GM21737 (cell line): ENCODE results near the gene EXD2.

Source experiments
- ATAC-seq: cut with Tn5 transposase; IDR thresholded peaks from one replicate; pipeline ENCODE4 v1.9.1; 2021; ENCODE audit warnings: mild to moderate bottlenecking, moderate library complexity; ENCODE audit not compliant: unreplicated experiment

Gene EXD2

DNA sequence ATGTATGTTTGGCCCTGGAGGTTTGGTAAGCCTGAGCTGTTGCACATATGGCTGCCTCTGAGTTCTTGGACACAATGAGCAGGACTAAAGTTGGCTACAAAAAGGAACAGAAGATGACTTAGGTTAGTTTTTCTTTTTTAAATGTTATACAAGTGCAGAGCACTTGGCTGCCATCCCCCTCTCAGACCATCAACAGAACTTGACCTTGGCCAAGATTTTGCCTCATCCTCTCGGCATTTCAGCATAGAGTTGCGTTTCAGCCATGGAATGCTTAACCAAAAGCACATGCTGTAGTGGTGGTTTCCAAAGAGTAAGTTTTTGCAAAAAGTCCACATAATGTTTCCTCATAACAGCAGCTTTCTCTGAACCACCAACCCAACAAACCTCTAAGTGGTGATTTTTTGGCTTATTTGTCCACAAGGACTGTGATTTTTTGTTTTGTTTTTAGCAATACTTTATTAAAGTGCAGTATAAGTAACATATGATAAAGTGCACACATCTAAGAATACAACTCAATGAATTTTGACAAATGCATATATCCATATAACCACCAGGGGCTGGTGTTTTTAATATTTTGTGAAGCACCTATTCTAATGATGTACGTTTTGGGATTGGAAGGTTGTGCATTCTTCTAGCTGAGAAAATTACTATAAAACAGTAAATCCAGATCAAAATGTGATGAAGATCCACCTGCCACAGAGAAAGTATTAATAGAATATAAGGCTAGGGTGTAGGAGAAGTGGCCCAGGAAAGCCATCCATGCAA lies 56.6 kb downstream of the EXD2 start:
- no peak for ATAC-seq

DNA sequence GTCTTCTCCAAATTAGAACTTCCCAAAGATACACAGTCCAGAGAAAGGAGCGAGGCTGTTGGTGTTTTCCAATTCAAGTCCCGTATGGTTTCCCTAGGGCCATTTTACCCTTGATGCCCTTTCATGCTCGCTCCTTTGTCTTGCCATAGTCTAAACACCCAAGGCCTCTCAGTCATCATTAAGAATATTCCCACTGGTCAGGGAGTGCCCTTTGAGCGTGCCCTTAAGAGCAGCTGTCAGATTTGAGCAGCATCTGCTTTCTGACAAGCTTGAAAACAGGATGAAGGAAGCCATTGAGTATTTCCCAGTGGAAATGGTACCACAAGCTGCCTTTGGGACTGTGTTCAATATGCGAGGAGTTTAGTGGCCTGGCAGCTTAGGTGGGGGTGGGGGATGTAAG lies 58.3 kb downstream of the EXD2 start:
- ATAC-seq = no peak

DNA sequence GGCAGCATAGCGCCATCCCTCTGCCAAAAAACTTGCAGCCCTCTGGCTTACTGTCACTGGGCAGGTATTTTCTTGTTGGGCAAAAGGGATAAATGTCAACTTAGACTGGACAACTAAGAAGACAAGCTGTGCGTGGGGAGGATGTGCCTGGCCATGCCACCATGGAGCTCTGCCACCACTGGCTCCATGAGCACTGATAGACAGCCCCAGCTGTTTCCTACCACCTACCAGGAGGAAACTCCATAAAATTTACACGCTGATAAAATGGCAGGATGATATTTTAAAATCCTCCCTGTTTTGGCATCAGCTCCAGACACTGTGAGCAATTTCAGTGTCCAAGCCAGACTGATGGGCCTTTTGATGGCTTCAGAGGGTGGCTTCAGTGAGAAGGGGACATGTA lies 61.6 kb downstream of the EXD2 start:
- no peak for ATAC-seq

DNA sequence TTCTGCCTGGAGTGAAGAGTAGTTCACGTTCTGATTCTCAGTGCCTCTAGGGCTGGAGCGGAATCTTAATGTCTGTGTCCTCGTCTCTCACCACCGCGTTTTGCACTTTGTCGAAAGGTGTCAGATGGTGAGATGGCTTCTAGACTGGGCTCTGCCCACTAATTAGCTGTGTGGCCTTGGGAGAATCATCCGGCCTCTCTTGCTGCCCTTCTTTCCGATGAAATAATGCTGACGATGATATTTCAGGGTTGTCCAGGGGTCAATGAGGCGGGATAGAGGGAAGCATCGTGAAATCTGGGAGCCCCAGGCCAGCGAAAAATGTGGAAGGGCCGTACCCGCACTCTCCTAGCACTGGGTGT lies 67.8 kb downstream of the EXD2 start:
- no peak for ATAC-seq

DNA sequence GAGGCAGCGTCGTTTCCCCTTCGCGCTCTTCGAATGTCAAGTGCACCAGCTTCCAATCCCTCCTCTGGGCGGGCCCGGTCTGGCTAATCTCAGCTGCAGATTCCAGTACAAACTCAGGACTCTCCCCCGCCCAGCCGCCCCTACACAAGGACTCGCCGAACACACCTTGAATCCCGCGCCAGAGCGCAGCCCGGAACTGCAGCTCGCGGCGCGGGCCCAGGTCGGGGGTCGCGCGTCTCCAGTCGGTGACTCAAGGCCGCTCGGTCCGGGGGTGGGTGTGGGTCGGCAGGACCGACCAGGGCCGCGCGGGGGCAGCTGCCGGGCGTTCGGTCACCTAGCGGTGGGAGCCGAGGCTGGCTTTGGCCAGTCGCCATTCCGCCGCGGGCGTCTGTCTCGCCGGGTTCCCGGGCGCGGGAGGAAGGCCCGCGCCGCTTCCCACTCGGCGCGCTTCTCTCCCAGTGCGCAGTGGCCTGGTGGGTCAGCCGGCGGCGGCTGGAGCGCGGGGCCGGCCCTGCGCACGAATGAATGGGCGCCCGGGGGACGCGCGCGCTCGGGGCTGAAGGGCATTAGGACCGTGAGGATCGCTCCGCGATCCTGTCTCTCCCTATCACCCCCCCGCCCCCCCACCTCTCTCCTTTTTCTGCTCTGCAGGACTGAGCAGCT lies 68.4 kb downstream of the EXD2 start, which contains the start of gene GALNT16:
TSS of gene GALNT16 (plus strand) at position 632 of the 663 bp plus-strand sequence. CDS start 133 bp downstream, outside the sequence.
- no peak for ATAC-seq

DNA sequence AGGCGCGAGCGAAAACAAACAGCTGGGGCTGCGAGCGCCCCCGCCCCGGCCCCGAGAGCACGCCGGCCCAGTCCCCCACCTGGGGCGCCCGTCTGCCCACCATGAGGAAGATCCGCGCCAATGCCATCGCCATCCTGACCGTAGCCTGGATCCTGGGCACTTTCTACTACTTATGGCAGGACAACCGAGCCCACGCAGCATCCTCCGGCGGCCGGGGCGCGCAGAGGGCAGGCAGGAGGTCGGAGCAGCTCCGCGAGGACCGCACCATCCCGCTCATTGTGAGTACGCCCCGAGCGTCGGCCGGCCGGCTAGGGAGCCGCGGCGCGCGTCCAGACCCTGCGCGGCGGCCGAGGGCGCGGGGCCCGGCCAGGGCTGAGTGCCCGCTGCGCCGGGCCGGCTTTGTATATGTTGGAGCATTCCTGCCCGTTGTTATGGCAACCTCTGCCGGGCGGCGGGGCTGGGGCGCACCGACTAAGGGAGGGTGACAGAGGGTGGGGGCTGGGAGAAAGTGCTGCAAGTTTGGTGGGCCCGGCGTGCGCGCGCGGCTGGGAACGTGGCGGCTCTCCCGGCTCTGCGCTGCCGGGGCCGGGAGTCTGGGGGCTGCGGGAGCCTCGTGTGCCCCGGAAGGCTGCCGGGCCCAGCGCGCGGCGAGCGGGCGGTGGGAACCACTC lies 69.0 kb downstream of the EXD2 start:
- ATAC-seq = no peak

DNA sequence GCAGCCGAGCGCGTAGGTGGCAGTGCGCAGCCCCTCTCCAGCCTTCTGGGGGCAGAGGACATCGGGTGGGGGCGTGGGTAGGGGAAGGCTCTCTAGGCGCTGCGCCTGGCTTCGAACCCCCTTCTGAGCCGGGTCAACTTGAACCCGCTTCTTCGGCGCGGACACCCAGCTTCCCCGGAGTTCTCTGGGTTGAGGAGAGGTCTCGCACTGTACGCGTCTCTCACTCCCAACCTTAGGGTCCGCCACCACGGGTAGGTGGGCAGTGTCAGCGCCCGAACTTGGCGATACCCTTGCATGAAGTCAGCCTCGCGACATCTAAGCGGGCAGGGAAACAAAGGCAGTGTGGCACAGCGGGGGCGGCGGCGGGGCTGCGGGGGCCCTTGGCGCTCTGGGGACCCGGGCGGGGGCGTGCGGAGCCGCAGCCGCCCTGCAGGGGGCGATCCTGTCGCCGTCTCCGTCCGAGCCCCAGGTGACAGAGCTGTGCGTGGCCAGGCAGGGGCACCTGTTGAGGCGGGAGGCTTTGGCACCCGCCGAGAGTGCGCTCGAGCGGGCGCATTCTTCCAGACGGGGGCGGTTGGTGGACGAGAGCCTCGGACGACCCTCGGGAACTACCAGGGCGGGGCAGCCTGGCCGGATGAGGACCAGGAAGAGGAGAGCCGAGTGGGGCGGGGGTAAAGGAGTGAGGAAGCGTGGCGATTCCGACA lies 69.7 kb downstream of the EXD2 start:
- ATAC-seq = no peak

DNA sequence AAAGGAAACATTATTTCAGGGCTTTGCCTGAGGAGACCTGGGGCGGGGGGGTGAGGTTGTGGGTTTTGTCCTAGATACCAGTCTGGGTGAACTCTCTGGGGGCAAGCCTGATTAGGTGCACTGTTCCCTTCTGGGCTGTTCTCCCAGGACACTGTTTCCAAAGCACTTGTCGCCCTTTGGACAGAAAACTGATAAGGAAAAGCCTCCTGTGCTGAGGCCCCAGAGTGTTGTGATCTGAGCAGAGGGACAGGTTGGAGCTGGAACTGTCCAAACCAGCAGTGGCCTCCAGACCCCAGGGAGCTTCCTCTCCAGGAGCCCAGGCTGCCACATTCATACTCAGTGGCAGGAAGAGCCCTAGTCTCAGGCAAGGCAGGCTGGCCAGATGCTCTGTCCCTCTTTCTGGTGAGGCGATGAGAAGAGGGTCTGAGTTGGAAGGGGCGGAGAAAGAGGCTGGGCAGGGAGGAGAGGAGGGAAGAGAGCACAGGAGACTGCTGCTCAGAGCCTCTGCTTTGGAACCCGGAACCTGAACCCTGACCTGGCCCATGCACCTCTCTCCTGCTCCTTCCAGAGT lies 70.5 kb downstream of the EXD2 start:
- ATAC-seq = no peak

DNA sequence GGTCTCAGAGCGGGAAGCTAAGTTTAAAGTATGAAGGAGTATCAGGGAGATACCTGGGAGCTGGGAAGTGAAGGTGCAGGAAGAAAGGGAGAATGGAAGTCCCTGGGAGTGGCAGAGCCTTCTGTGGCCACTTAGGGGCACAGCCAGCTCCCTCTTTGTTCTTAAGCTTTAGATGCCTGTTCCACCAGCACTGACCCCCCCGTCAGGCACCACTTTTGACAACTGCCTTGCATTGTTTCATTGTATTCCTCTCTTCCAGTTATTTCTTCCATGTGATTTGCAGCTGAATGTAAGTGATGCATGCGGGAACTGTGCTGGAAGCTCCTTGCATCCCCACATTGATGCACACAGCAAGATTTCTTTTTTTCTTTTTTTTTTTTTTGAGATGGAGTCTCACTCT lies 71.2 kb downstream of the EXD2 start:
- no peak for ATAC-seq

DNA sequence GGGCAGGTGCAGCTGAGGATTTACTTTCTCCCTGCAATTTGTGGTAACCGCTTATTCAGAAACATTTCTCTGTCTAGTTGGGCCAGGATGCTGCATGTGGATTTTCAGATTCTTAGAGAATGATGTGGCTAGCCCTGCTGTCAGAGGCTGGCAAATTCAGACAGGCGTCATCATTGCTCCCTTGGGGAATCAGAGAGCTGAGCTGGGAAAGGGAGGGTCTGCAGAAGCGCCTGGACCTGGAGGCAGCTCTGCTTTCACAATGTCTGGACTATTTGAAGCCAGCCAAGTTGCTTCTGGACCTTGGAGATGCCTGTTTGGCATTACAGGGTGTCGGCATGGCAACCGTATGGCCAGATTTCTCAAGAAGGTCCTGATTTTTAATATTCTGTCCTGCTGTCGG lies 72.1 kb downstream of the EXD2 start:
- ATAC-seq = no peak

DNA sequence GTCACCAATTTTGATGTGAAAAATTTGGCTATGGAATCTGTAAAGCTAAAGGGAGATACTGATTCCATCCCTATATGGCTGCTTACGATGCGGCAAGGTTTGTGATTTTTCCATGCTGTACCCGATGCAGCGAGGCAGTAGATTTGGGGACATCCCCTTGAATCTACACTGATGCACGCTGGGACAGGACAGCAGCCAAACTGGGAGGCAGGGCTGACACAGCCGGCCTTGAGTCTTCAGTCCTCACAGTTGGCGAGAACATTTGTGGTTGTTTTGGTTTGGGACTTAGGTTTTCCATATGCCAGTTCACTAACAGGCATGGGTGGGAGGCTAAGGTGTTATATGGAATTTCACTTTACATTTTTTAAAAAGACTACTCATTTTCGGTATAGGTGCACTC lies 72.5 kb downstream of the EXD2 start:
- no peak for ATAC-seq

DNA sequence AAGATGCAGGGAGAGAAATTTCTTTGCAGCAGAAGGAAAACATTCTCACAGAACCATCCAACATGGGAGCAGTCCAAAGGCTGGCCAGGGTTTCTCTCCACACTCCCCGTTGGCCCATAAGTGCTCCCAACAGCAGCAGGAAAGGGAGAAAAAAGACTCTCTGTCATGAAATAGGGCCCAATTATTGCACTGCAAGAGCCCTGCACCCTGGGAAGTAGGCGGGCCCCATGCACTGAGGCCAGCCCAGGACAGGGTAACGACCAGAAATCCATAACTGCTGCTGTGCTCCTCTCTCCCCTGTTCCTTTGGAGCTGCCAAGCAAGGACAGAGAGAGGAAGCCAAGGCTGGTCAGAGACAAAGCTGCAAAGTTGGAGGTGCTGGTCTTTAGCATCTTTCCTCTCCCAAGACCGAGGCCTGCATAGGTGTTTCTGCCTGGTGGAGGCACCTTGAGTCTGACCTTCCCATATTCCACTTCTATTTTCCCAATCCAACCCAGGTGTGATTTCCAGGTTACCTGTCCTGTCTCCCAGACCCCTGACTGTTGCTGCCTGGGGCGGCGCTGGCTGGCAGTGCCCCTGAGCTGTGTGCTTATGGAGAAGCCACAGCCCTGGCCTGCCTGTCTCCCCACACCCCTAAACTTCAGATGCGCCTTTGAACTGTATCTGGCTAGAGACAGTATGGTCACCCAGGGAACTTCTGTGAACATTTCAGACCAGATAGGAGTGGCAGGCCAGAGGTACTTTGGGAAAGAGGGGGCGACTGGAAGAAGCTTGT lies 75.5 kb downstream of the EXD2 start:
- no peak for ATAC-seq

DNA sequence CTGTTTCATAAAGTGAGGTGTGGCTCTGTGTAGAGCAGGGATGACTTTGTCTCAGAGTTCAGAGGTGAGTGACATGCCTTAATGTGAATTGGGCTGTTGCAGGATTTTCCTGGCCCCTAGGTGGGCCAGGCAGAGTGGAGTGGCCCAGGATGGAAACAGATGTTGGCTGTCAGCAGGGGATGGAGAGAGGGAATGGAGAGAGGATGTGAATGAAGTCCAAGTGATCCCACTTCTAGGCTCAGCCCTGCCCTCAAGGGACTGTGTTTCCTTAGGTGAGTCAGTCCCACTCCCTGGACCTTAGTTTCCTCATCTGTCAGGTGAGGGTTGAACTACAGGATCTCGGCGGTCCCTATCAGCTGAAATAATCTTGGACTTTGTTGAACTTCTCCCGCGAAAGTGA lies 76.2 kb downstream of the EXD2 start:
- ATAC-seq = no peak

DNA sequence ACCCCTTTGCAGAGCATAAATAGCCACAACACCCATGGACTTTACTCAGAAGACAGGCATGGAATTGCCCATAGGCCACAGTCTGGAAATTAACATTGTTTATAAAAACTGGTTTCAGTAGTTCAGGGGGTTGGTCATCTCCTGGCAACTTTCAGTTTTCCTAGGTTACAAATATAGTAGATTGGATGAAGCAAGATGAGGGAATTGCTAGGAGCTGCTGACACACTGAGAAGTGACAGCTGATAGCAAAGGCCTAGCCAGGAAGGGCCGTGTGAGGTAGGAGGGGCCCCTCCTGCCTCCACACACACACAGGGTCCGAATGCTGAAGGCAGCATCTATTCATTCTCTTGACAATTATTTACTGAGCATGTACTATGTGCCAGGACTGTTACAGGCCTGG lies 76.9 kb downstream of the EXD2 start:
- no peak for ATAC-seq

DNA sequence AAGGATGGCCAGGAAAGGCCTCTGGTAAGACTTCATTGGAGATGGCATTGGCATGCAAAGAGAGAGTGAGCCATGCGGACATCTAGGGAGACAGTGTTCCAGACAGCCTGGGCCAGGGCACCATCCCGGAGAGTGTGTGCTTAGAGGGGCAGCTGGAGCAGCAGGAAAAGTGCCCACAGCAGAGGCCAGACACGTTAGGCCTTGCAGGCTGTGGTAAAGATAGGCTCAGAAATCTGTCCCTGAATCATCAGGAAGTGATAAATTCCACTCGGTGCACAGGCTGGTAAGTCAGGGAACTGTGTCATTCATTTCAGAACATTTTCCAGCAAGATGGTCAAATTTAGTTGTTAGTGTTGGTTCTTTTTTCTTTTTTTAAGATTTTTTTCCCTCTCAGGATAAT lies 77.5 kb downstream of the EXD2 start:
- no peak for ATAC-seq

DNA sequence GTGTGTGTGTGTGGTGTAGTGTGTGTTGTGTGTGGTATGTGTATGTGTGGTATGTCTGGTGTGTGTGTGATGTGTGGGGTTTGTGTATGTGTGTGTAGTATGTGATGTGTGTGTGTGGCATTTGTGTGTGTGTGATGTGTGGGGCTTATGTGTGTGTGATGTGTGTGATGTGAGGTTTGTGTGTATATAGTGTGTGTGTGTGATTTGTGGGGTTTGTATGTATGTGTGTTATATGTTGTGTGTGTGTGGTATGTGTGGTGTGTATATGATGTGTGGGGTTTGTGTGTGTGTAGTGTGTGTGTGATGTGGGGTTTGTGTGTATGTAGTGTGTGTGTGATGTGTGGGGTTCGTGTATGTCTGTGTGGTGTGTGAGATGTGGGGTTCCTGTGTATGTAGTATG lies 78.1 kb downstream of the EXD2 start:
- no peak for ATAC-seq

DNA sequence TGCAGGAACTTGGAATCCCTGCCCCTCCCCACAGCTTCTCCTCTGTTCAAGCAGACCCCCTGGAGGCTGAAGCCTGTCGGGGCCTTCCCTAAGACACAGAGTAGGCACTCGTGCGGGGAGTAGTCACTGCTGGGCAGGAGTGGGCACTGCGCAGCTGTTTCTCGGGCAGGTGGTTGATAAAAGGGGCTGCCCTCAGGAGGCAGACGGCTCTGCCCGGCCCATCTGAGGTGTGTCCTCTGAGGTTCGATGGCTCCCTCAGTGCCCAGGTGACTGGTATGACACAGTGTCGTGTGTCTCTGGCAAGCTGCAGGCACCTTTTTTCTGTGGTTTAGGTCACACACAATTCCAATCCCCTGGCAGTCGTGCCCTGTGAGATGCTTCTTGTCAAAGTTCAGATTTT lies 78.8 kb downstream of the EXD2 start:
- no peak for ATAC-seq

DNA sequence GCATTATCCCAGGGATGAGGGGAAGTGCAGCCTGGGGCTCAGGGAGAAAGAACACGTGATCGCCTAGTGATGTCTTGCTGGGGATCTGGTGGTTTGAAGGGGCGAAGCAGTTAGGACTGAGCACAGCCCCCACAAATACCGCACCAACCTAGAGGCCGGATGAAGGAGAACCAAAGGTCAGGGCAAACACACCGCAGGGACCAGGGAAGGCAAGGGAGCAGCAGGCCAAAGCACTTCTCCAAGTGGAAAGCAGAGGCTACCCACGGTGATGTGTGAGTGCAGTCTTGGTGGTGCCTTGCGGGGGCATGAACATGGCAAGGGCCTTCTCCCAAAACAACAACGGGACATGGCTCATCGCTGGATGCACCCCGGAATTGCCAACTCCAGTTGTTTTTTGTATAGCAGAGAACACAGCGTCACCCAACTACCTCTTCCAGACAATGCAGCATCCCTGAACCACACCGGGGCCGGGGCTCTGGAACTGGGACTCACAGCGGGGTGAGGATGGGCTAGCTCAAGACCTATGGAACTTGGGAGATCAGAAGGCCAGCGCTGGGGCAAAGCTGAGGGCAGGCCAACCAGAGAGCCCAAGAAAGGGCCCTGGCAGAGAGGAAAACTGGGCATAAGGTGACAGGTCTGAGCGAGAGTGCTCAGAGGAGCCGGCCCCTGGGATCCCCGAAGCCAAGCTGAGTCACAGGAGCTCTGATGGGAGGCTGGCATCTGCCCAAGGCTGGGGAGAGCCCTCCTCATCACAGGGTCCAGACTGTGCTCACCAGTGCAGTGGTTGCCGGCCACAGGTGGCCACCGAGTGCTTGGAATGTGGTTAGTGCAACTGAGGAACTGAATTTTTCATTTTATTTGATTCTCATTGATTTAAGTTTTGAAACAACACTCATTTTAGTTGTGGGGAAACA lies 79.8 kb downstream of the EXD2 start:
- ATAC-seq = no peak

DNA sequence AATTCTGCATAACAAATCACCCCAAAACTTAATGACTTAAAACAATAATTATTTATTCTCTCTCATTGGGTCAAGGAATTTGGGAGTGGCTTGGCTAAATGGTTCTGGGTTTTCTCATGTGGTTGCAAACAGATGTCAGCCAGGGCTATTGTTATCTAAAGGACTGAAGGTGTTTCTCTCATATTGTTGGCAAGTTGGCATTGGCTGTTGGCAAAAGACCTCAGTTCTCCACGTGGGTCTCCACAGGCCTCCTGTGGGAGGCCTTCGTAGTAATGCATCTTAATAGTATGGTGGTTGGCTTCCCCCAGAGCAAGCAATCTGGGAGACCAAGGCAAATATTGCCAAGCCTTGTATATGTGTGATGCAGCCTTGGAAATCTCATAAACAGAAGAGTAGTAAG lies 83.0 kb downstream of the EXD2 start:
- ATAC-seq = no peak
